PC-3 (cell line): Measurements from ENCODE around the gene EML3. TPM values are rescaled to one million over a fixed set of nuclear protein-coding genes. Genes with fewer than 3 reads are reported as not detected.

Experiments
- ATAC-seq: fragments of 200-7000 bp; cut with Tn5 transposase; 2 replicates; pipeline ENCODE4 v1.9.1; 2020; ENCODE audit warnings: mild to moderate bottlenecking, moderate library complexity
- BruUV-seq: library from RNA; stranded (reverse); fragments of 400-500 nt; replicated peaks from 2 replicates; lab custom pipeline; 2021; lab: Mats Ljungman, UMichigan
- CTCF ChIA-PET: fragments of 300-600 bp; sonication (Branson Sonifier 250); formaldehyde crosslinking; loops from one replicate; lab custom pipeline; 2022; ENCODE audit warnings: antibody characterized with exemption; lab: Charles Lee
- POLR2A ChIA-PET: fragments of 300-600 bp; sonication (Branson Sonifier 250); formaldehyde crosslinking; loops from one replicate; lab custom pipeline; 2022; ENCODE audit warnings: antibody characterized with exemption; ENCODE audit not compliant: unreplicated experiment; lab: Charles Lee
- DNase-seq: peaks from one replicate; pipeline ENCODE4 v3.0.0-alpha.2; 2015
- H2AFZ ChIP-seq: fragments of 300-600 bp; sonication (generic); 2 replicates; pipeline ENCODE4 v1.6.0; 2016; ENCODE audit warnings: antibody characterized with exemption, low read length
- H3F3A ChIP-seq: fragments of 300-600 bp; sonication (generic); one replicate; pipeline ENCODE4 v1.6.0; 2017; ENCODE audit warnings: antibody characterized with exemption, low read length, control low read depth, mild to moderate bottlenecking; ENCODE audit not compliant: unreplicated experiment
- H3K27ac ChIP-seq: fragments of 300-600 bp; sonication (generic); 2 replicates; pipeline ENCODE4 v1.5.1; 2016; ENCODE audit warnings: mild to moderate bottlenecking, low read length
- H3K27me3 ChIP-seq: fragments of 300-600 bp; sonication (generic); 2 replicates; pipeline ENCODE4 v1.6.1; 2016; ENCODE audit warnings: low read length, mixed read lengths
- H3K36me3 ChIP-seq: fragments of 300-600 bp; sonication (generic); 2 replicates; pipeline ENCODE4 v1.6.1; 2016; ENCODE audit warnings: low read depth, mixed run types, low read length, mixed read lengths
- H3K4me1 ChIP-seq: fragments of 300-600 bp; sonication (generic); 2 replicates; pipeline ENCODE4 v1.5.1; 2016; ENCODE audit warnings: low read length; ENCODE audit not compliant: insufficient read depth
- H3K4me2 ChIP-seq: fragments of 300-600 bp; sonication (generic); 2 replicates; pipeline ENCODE4 v1.6.0; 2016; ENCODE audit warnings: low read length
- H3K4me3 ChIP-seq: fragments of 300-600 bp; sonication (generic); 2 replicates; pipeline ENCODE4 v1.5.1; 2016; ENCODE audit warnings: mild to moderate bottlenecking, low read length, mixed read lengths
- H3K79me2 ChIP-seq: fragments of 300-600 bp; sonication (generic); 2 replicates; pipeline ENCODE4 v1.6.1; 2017; ENCODE audit warnings: low read length, mixed read lengths
- H3K9ac ChIP-seq: fragments of 300-600 bp; sonication (generic); 2 replicates; pipeline ENCODE4 v1.6.0; 2016; ENCODE audit warnings: mild to moderate bottlenecking, low read length
- H3K9me2 ChIP-seq: fragments of 300-600 bp; sonication (generic); replicated peaks from 2 replicates; pipeline ENCODE4 v1.6.1; 2016; ENCODE audit warnings: mixed run types, low read length, mixed read lengths
- H3K9me3 ChIP-seq: fragments of 300-600 bp; sonication (generic); 2 replicates; pipeline ENCODE4 v1.6.1; 2016; ENCODE audit warnings: low read length, mixed read lengths
- H4K20me1 ChIP-seq: fragments of 300-600 bp; sonication (generic); 2 replicates; pipeline ENCODE4 v1.6.1; 2016; ENCODE audit warnings: low read length, mixed read lengths
- EZH2 ChIP-seq: fragments of 300-600 bp; sonication (generic); IDR thresholded peaks from one replicate; pipeline ENCODE4 v1.6.1; 2017; ENCODE audit warnings: antibody characterized with exemption, mild to moderate bottlenecking, low read length; ENCODE audit not compliant: unreplicated experiment
- EZH2phosphoT487 ChIP-seq: fragments of 300-600 bp; sonication (generic); IDR thresholded peaks from 2 replicates; pipeline ENCODE4 v1.6.1; 2018; ENCODE audit warnings: mild to moderate bottlenecking, antibody characterized with exemption, low read length, borderline replicate concordance
- intact Hi-C: fragments of 100-400 bp; cut with micrococcal nuclease; formaldehyde crosslinking; loops from 2 replicates; pipeline ENCODE4 v1.9.0; 2023
- microRNA-seq: library from miRNA; unstranded; fragments of <30 nt; microRNA quantifications from one replicate; pipeline ENCODE4 v1.1.0, GENCODE V29; 2020; ENCODE audit not compliant: unreplicated experiment
- total RNA-seq: library from RNA; depleted of rRNA; stranded (reverse); fragments of >200 nt; gene quantifications from 2 replicates; pipeline ENCODE4 v1.2.3, GENCODE V29; 2014; rRNA removed
- TF ChIP-seq, protein P1 (sequence below): fragments of 300-600 bp; sonication (generic); conservative IDR thresholded peaks from 2 replicates; pipeline ENCODE4 v1.5.1; 2017; ENCODE audit warnings: antibody characterized with exemption, low read depth, mild to moderate bottlenecking, low read length

Gene EML3
- total RNA-seq, 1 experiment from 2014 or later = 32.8 TPM

DNA sequence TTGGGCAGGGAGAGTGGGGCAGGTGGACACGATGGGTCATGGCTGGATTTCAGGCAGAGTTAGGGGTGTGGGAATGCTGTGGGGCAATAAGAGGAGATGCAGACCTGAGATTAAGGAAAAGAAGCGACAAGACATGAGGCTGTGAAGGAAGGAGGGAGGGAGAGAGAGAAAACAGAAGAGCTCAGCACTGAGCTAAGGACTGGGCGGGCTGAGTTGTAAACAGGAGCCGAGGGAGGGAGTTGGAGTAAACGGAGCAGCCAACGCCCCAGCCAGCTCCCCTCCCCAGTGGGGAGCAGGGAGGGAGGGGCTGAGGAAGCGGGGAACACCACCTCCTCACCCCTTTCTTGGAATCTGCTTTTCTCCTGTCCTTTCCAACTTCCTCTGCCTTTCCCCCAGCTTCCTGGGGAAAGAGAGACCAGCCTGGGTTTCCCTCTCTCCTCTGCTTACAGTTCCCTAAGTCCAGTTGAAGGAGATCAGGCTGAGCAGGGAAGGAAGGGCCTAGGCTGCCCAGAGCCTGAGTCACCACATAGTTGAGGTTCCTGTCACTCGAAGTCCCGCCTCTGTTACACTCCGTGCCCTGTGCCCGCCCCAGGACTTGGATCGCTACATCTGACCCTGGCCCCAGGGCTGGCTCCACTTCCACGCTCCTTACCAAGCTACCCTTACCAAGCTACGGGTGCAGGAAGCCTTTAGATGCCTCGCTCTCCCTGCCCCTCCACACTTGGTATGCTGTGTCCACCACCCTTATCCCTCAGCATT is 59.3 kb downstream of the EML3 start:
- ChIA-PET CTCF (interaction anchor here (0.5 to 2.9 kb wide), 5 partner anchors 10 to 129 kb away, joined by 3 to 21 read pairs (median 6); partner anchors contain the start of genes EEF1G and TUT1), POLR2A (interaction anchor here (0.5 to 1.5 kb wide), 10 partner anchors 8 to 115 kb away, joined by 3 to 14 read pairs (median 5); partner anchors contain the start of genes C11orf98, CSKMT, EEF1G and TUT1)
- peak overlapping the region; percentile 82 for H3K9ac ChIP-seq
- H2AFZ ChIP-seq = peak overlapping the region; percentile 13
- H3K9me2 ChIP-seq = no peaks in the 10 kb centered on the region
- H3K36me3 ChIP-seq = no peaks in the 10 kb centered on the region
- H3K4me3 ChIP-seq = peak overlapping the region; percentile 60
- peaks cover 11% of the 10 kb centered on the region for H3F3A ChIP-seq
- H4K20me1 ChIP-seq = no peaks in the 10 kb centered on the region
- peak overlapping the region; percentile 94 for H3K27ac ChIP-seq
- H3K4me2 ChIP-seq = peak overlapping the region; percentile 90
- ATAC-seq (peak; percentile 69), DNase-seq (peak; percentile 98)
- BruUV-seq = TSS peak; percentile 77
- peaks cover 4% of the 10 kb centered on the region; the same call in 1 of the 2 replicates for H3K79me2 ChIP-seq
- intact Hi-C loops = loop anchor here (10.0 kb wide), 1 partner anchor 578 kb away; no protein-coding TSS in a partner anchor
- no peaks in the 10 kb centered on the region for H3K27me3 ChIP-seq
- no peak for TF ChIP-seq EZH2
- TF ChIP-seq, protein P1, sequence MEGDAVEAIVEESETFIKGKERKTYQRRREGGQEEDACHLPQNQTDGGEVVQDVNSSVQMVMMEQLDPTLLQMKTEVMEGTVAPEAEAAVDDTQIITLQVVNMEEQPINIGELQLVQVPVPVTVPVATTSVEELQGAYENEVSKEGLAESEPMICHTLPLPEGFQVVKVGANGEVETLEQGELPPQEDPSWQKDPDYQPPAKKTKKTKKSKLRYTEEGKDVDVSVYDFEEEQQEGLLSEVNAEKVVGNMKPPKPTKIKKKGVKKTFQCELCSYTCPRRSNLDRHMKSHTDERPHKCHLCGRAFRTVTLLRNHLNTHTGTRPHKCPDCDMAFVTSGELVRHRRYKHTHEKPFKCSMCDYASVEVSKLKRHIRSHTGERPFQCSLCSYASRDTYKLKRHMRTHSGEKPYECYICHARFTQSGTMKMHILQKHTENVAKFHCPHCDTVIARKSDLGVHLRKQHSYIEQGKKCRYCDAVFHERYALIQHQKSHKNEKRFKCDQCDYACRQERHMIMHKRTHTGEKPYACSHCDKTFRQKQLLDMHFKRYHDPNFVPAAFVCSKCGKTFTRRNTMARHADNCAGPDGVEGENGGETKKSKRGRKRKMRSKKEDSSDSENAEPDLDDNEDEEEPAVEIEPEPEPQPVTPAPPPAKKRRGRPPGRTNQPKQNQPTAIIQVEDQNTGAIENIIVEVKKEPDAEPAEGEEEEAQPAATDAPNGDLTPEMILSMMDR = no peak
- TF ChIP-seq EZH2phosphoT487 = no peak
- no peaks in the 10 kb centered on the region for H3K9me3 ChIP-seq
- H3K4me1 ChIP-seq = peaks cover 83% of the 10 kb centered on the region

GRCh38 chr11:62552485-62553079 is 60.0 kb downstream of the EML3 start:
- DNase-seq (peak; percentile 77), ATAC-seq (no peak)
- Histone ChIP-seq H3K4me2 (peak overlapping the region; percentile 90), H2AFZ (peak overlapping the region; percentile 13), H3K4me1 (peaks cover 83% of the 10 kb centered on the region), H3F3A (peaks cover 18% of the 10 kb centered on the region), H3K36me3 (no peaks in the 10 kb centered on the region), H3K9me3 (no peaks in the 10 kb centered on the region), H3K79me2 (peaks cover 7% of the 10 kb centered on the region), H3K27me3 (no peaks in the 10 kb centered on the region), H3K4me3 (peak overlapping the region; percentile 60), H4K20me1 (no peaks in the 10 kb centered on the region), H3K9me2 (no peaks in the 10 kb centered on the region), H3K9ac (peak overlapping the region; percentile 82), H3K27ac (peak overlapping the region; percentile 94)
- ChIA-PET CTCF (interaction anchor here (0.5 to 2.9 kb wide), 4 partner anchors 9 to 128 kb away, joined by 3 to 21 read pairs (median 10); partner anchors contain the start of gene EEF1G), POLR2A (interaction anchor here (0.5 to 1.5 kb wide), 9 partner anchors 8 to 154 kb away, joined by 3 to 14 read pairs (median 7); partner anchors contain the start of genes C11orf98, CSKMT, EEF1G and TUT1)
- intact Hi-C loops = loop anchor here (10.0 kb wide), 1 partner anchor 578 kb away; no protein-coding TSS in a partner anchor
- no TSS peak for BruUV-seq
- TF ChIP-seq EZH2 (no peak), EZH2phosphoT487 (no peak)
- TF ChIP-seq, protein P1 = no peak

Small RNA genes lying within 50 kb of the gene (microRNA-seq; reads per million reads assigned to microRNA genes)
- gene MIR6747 = not detected

Other genes with a start within 250 kb of the EML3 start
- not detected in 2 replicates for gene SCGB1A1, start 193.7 kb downstream of the EML3 start, total RNA-seq
- gene AHNAK, start 66.0 kb downstream of the EML3 start, total RNA-seq = 287 and 383 TPM in 2 replicates
- 1,577 and 1,815 TPM in 2 replicates for gene EEF1G, start 38.9 kb downstream of the EML3 start, total RNA-seq
- gene TUT1, start 21.3 kb downstream of the EML3 start, total RNA-seq = 17.8 and 20.6 TPM in 2 replicates
- 193 and 259 TPM in 2 replicates for gene MTA2, start 10.9 kb downstream of the EML3 start, total RNA-seq
- 5.8 and 13.9 TPM in 2 replicates for gene ROM1, start 482 bp upstream of the EML3 start, total RNA-seq
- gene B3GAT3, start 9.2 kb upstream of the EML3 start, total RNA-seq = 65.8 and 76.3 TPM in 2 replicates
- 274 and 290 TPM in 2 replicates for gene GANAB, start 33.8 kb upstream of the EML3 start, total RNA-seq
- 31.0 and 32.5 TPM in 2 replicates for gene INTS5, start 40.5 kb upstream of the EML3 start, total RNA-seq
- 236 and 302 TPM in 2 replicates for gene C11orf98, start 52.4 kb upstream of the EML3 start, total RNA-seq
- gene CSKMT, start 52.5 kb upstream of the EML3 start, total RNA-seq = 12.9 and 16.3 TPM in 2 replicates
- gene UQCC3, start 58.9 kb upstream of the EML3 start, total RNA-seq = 83.6 and 95.6 TPM in 2 replicates
- 4.7 and 9.7 TPM in 2 replicates for gene LBHD1, start 59.5 kb upstream of the EML3 start, total RNA-seq
- 190 and 311 TPM in 2 replicates for gene UBXN1, start 66.3 kb upstream of the EML3 start, total RNA-seq
- gene LRRN4CL, start 76.8 kb upstream of the EML3 start, total RNA-seq = 0.51 and 0.86 TPM in 2 replicates
- 65.7 and 73.4 TPM in 2 replicates for gene BSCL2, start 94.6 kb upstream of the EML3 start, total RNA-seq
- gene GNG3, start 94.9 kb upstream of the EML3 start, total RNA-seq = not detected in 2 replicates
- 15.5 and 25.4 TPM in 2 replicates for gene HNRNPUL2, start 114.7 kb upstream of the EML3 start, total RNA-seq
- 26.1 and 37.4 TPM in 2 replicates for gene TTC9C, start 115.7 kb upstream of the EML3 start, total RNA-seq
- 2.2 and 3.3 TPM in 2 replicates for gene ZBTB3, start 141.4 kb upstream of the EML3 start, total RNA-seq
- 208 and 230 TPM in 2 replicates for gene POLR2G, start 148.8 kb upstream of the EML3 start, total RNA-seq
- 40.2 and 43.9 TPM in 2 replicates for gene TAF6L, start 158.6 kb upstream of the EML3 start, total RNA-seq
- gene TMEM179B, start 174.6 kb upstream of the EML3 start, total RNA-seq = 80.2 and 86.7 TPM in 2 replicates
- gene TMEM223, start 179.2 kb upstream of the EML3 start, total RNA-seq = 37.5 and 49.6 TPM in 2 replicates
- 33.1 and 33.2 TPM in 2 replicates for gene NXF1, start 192.7 kb upstream of the EML3 start, total RNA-seq
- gene STX5, start 219.3 kb upstream of the EML3 start, total RNA-seq = 41.4 and 48.2 TPM in 2 replicates
- gene TEX54, start 220.1 kb upstream of the EML3 start, total RNA-seq = not detected in 2 replicates
- gene WDR74, start 226.8 kb upstream of the EML3 start, total RNA-seq = 217 and 222 TPM in 2 replicates